Stimulated activated CD4-positive, alpha-beta T cell treated with anti-CD3 and anti-CD28 coated beads, TNF-alpha, amount 100 ng/mL, for 4 hours (primary cell): ENCODE data around the gene AQP6.

ENCODE experiments used
- DNase-seq, 3 experiments: peaks; one replicate each; pipeline ENCODE4 v3.0.0-alpha.2; 2020; ENCODE audit warnings: low read depth in 3 of 3

The AQP6 gene

DNA sequence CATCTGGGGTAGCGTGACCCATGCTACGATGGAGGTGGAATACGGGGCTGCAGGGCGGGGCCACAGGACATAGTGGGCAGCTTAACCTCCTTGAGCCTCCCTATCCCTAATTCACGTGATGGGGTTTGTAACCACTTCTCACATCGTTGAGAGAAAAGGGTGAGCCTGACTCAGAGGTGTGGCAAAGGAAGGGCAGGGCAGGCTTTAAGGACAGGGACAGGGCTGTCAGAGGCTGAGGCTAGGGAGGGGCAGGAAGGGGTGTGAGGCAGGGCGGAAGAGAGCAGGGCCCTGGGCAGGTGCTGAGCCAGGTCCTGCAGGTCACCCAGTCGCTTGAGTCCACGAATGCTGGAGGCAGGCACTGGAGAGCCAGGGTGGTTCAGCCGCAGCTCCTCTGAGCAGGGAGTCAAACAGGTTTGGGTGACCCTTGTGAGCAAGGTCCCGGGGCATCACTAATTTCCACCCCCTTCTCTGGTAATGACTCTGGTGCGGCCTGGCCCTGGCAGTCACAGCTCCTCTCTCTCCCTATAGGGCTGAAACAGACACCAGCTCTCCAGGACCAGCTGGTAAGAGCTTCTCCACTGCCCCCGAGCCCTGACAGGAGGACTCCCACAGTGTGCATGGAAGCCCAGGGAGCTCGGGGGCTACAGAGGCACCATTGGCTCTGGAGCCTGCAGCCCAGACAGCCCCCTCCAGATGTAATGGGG, 29.7 kb upstream of the AQP6 start:
- DNase-seq, result no peak

- no peak for DNase-seq
Observed at GRCh38 chr12:49943625-49943960, 29.2 kb upstream of the AQP6 start.

DNA sequence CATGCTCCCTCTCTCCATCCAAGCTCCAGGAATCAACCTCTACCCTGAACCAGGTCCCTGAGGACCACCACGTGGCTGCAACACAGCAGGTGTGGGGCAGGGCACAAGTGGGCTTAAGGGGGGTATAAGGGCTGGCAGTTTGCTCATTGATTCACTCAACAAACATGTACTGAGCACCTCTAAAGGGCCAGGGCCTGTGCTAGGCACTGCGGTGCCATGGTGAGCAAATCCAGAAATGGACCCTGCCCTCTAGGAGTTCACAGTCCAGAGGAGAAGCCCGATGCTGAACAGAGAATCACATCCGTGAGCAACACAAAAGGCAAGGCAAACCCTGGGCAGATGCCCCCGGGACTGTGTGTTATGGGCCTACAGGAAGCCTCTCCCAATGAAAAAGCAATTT, 28.7 kb upstream of the AQP6 start:
- DNase-seq, result no peak

GRCh38 chr12:49944718-49945117, 28.0 kb upstream of the AQP6 start:
- DNase-seq, result no peak

- peak; percentile 77 to 80 (median 77) for DNase-seq
Observed at GRCh38 chr12:49945394-49946080, 27.2 kb upstream of the AQP6 start.

GRCh38 chr12:49946086-49946485, 26.7 kb upstream of the AQP6 start:
- DNase-seq, result no peak

GRCh38 chr12:49946497-49946896, 26.2 kb upstream of the AQP6 start:
- no peak for DNase-seq

DNA sequence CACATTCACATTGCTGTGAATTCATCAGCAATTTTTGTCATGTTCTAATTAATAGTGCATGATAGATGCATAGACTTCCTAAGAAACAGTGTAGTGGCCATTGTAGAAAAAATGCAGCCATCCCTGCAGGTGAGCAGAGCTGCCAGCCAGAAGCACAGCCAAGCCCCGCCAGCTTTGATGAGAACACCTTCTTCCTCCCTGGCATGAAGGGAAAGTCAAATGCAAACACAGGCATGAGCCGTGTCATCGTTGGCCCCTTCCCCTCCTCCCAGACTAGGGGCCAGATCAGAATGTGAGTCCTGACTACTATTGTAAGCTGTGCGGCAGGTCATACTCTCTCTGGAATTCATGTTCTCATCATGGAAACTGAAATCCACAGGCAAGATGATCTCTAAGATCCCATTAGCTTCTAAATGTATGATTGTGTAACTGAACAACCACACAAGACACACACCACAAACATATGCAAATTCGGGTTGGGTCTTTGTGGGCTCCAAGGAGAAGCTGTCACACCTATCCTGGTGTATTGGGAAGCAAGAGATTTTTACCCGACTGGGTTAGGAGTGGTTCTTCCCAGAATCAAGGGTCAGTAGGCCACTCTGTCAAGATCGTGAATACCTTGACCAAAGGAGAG, 25.0 kb upstream of the AQP6 start:
- no peak for DNase-seq

DNA sequence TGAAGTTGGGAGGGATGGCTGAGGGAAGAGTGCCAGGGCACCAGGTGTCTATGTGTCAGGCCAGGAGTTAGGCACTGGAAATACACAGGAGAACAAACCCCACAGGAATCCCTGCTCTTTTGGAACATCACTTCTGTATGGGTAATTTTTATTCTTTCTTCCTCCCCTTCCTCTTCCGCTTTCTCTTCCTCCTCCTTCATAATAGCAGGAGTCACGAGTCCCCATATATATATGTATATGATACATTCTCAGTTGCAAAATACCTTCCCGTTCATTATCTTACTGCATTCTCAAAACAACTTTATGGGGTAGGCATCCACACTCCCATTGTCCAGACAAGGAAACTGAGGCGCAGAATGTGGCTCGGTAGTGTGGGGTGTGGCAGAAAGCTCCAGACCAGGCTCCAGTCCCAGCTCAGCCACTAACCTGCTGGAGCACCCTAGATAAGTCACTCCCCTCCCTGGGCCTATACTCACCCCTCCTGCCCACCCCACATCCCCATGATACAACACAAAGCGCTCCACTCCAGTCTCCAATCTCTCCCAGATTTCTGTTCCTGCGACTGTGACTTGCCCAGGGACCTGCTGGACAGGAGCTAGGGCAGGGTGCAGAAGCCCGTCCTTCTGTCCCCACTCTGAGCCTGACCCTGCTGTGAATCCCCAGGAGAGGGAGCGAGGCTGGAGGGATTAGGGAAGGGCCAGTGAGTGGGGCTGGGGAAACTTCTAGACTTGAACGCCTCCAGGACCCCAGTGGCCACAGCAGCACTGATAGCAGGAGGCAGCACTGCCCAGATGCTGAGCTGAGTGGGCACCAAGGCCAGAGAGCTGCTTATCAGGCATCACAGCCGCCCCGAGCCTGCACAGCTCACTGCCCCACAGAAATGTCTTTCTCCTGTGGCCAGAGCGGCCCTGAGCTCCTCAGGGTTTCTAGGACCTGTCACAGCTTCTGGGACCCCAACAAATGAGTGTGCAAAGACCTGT, 23.6 kb upstream of the AQP6 start:
- DNase-seq, result no peak

DNA sequence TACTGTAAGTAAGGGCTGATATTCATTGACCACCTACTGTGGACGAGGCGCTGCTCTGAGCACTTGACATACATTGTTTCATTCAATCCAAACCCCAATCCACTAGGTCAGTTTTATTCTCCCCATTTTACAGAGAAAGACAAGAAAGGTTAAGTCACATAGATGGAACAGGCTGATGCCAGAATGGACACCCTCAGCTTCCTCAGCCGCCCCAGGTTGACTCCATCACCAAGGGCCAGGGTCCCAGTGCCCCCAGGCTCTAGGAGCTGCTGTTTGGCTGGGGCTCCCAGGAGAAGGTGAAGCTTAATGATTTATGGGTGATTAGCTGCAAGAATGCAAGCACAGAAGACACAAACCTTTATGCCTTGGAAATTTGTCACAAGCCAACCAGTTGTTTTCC, 22.9 kb upstream of the AQP6 start:
- DNase-seq, result no peak

DNA sequence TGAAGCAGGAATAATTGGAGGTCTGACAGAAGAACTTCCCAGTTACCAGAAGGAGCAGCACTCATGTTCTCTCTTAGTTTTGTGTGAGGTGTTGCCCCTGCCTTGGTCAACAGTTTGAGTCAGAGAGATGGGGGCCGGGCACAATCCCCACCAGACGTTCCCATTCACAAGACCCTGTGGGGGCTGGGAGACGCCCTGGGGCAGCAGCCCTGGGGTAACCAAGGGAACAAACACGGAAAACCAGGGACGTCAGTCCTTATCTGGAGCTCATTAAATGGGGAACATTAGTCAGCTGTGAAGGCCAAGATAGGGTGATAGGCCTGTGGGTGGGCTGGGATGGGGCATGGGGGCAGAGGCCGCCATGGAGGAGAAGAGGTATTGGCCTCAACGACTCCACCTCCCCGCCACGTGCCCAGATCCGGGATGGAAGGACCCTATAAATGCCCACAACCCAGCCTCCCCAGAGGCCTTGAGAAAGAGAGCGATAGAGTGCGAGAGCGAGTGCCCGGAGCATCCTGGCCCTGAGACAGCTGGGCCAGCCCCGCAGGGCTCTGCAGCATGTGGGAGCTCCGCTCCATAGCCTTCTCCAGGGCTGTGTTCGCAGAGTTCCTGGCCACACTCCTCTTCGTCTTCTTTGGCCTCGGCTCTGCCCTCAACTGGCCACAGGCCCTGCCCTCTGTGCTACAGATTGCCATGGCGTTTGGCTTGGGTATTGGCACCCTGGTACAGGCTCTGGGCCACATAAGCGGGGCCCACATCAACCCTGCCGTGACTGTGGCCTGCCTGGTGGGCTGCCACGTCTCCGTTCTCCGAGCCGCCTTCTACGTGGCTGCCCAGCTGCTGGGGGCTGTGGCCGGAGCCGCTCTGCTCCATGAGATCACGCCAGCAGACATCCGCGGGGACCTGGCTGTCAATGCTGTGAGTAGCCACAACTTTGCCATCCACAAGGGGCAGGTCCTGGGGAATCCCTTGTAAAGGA, 22.2 kb upstream of the AQP6 start, which contains the start of gene AQP2:
Gene AQP2, plus strand, starts transcription at position 465 of the 979 bp plus-strand sequence. Its CDS starts 94 bp downstream, at position 559.
- no peak for DNase-seq

GRCh38 chr12:49951411-49952240, 21.1 kb upstream of the AQP6 start:
- no peak for DNase-seq

DNA sequence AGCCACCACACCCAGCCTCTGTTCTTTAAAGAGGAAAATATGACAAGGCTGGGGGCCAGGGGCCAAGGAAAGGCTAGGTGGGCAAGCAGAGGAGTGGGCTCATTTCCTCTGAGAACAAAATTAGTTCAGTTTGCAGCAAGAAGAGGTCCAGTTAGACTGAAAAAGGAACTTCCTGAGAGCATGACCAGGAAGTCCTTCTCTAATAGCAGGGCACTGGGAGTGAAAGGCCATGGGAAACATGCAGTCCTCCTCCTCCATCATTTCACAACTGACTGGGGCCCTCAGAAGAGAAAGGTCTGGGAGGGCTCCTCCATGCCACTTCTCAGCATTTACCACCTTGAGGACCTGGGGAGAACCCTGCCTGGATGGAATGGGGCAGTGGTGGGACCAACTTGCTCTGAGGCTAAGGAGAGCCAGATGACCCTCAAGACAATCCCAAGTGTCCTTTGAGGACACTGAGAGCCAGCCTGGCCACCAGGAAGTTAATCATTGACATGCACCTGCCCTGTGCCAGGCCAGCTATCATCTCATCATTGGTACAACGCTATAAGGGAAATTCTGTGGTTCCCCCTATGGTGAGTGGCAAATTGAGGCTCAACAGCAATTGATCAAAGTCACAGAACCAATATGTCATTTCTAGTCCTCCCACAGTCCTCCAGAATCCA, 20.2 kb upstream of the AQP6 start:
- no peak for DNase-seq

GRCh38 chr12:49953151-49953550, 19.6 kb upstream of the AQP6 start:
- DNase-seq, result no peak

GRCh38 chr12:49953961-49954846, 18.5 kb upstream of the AQP6 start:
- no peak for DNase-seq

GRCh38 chr12:49954863-49955830, 17.6 kb upstream of the AQP6 start:
- DNase-seq, result no peak
